Measurements from ENCODE around the gene ST6GALNAC5.

The ST6GALNAC5 gene

GRCh38 chr1:77044133-77044849 is 177.0 kb downstream of the ST6GALNAC5 start:
- DNase-seq: no peak
- H3K23ac ChIP-seq (ENCODE audit: low read length in 2 of 2): no peak overlapping the region
- H4K91ac ChIP-seq (ENCODE audit: low read length): no peak overlapping the region
- H2BK120ac ChIP-seq (ENCODE audit: low read depth, low read length): no peak overlapping the region
- no peaks in the 10 kb centered on the region for H3K79me1 ChIP-seq (replicated peaks; ENCODE audit: low read length, poor library complexity, severe bottlenecking)
- H2AFZ ChIP-seq (ENCODE audit: low read depth, low read length): no peak overlapping the region
- no peaks in the 10 kb centered on the region for H3K36me3 ChIP-seq (ENCODE audit: control insufficient read depth in 1 of 2, insufficient read depth in 2 of 2, low read depth in 1 of 2, low read length in 2 of 2)
- H2BK15ac ChIP-seq (ENCODE audit: low read depth, poor library complexity, severe bottlenecking): no peak overlapping the region
- H2BK5ac ChIP-seq (ENCODE audit: low read depth, low read length, poor library complexity, severe bottlenecking): no peak overlapping the region
- no peak overlapping the region for H3K18ac ChIP-seq (ENCODE audit: low read depth in 1 of 2, low read length in 2 of 2)
- no peak overlapping the region for H2AK5ac ChIP-seq (ENCODE audit: low read length, severe bottlenecking)
- no peak overlapping the region for H3K4ac ChIP-seq (ENCODE audit: low read depth in 1 of 2, low read length in 2 of 2)
- H4K8ac ChIP-seq (ENCODE audit: low read length): no peak overlapping the region
- no peak overlapping the region for H2BK12ac ChIP-seq (ENCODE audit: low read length in 2 of 2)
- H3K27ac ChIP-seq (ENCODE audit: low read length, poor library complexity, severe bottlenecking): no peak overlapping the region
- H3K9ac ChIP-seq (ENCODE audit: low read length): no peak overlapping the region
- no peaks in the 10 kb centered on the region for H3K4me1 ChIP-seq (ENCODE audit: control insufficient read depth, insufficient read depth, low read depth, low read length)
- H3K27me3 ChIP-seq (ENCODE audit: control insufficient read depth in 1 of 2, insufficient read depth in 1 of 2, low read length in 2 of 2): peaks cover 5 to 11% of the 10 kb centered on the region in 2 experiments
- H3K4me3 ChIP-seq (ENCODE audit: insufficient read depth in 1 of 2, low read depth in 1 of 2, low read length in 2 of 2): no peak overlapping the region
- H3K9me3 ChIP-seq (ENCODE audit: control insufficient read depth, low read length): no peaks in the 10 kb centered on the region
- 91% methylated on average over 20 of the region's 20 CpGs for WGBS
- H3K14ac ChIP-seq (ENCODE audit: low read length in 2 of 2): no peak overlapping the region
- no peak overlapping the region for H3K4me2 ChIP-seq (ENCODE audit: low read length, poor library complexity, severe bottlenecking)

DNA sequence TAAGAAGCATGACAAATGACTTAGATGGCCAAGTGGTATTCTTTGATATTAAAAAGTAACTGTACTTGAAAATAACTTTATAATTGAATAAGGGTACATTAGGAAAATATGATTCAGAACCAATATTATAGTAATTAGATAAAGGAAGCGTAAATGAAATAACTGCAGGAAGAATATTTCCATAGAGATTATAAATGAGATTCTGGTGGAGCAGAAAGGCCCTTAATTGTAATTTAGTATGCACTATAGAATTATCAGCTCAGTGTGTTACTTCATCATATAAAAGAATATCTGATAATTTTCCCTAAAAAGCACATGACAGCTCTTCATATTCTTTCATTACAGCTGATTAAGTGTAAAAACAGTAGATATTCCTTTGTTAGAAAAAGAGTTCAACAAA is 180.3 kb downstream of the ST6GALNAC5 start:
- Histone ChIP-seq H2BK120ac (ENCODE audit: low read depth, low read length) (no peak overlapping the region), H3K23ac (ENCODE audit: low read length in 2 of 2) (no peak overlapping the region)
- no CpG with 5 or more reads among the region's 1 CpG for WGBS

DNA sequence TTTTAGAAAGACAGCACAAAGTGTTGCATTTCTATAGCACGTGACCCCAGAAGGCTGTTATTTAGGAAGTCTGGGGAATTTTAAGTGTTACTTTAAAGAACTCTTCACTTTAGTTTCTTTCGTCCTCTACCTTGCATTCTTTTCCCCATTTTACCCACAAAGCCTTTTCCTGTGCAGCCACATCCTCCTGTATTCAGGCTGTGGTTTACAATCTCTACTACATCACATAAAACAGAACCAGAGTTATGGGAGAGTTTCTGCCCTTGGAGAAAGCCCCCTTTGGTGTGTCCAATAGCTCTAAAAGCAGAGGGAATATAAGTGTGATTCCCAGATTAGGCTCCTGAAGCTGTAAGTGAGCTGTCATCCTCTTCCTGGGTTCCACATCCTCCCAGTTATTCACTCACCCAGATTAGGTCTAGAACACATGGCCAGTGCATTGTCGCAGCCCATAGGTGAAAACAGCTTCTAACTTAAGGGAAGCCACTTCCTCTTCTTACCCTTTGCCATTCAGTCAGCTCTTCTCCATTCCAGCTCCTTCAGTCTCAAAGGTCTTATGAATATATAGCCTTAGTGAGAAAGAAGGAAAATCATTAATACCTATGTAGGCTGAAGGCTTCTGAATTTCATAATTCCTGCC is 180.8 kb downstream of the ST6GALNAC5 start:
- Histone ChIP-seq H2BK12ac (ENCODE audit: low read length in 2 of 2) (no peak overlapping the region), H3K9ac (ENCODE audit: low read length) (no peak overlapping the region), H2AFZ (ENCODE audit: low read depth, low read length) (no peak overlapping the region), H3K4ac (ENCODE audit: low read depth in 1 of 2, low read length in 2 of 2) (no peak overlapping the region), H2AK5ac (ENCODE audit: low read length, severe bottlenecking) (no peak overlapping the region), H3K23ac (ENCODE audit: low read length in 2 of 2) (no peak overlapping the region), H3K27me3 (ENCODE audit: control insufficient read depth in 1 of 2, insufficient read depth in 1 of 2, low read length in 2 of 2) (peaks cover 7 to 11% of the 10 kb centered on the region in 2 experiments), H2BK5ac (ENCODE audit: low read depth, low read length, poor library complexity, severe bottlenecking) (no peak overlapping the region), H3K18ac (ENCODE audit: low read depth in 1 of 2, low read length in 2 of 2) (no peak overlapping the region), H3K14ac (ENCODE audit: low read length in 2 of 2) (no peak overlapping the region), H3K79me1 (replicated peaks; ENCODE audit: low read length, poor library complexity, severe bottlenecking) (no peaks in the 10 kb centered on the region), H3K9me3 (ENCODE audit: control insufficient read depth, low read length) (no peaks in the 10 kb centered on the region), H2BK120ac (ENCODE audit: low read depth, low read length) (no peak overlapping the region), H4K8ac (ENCODE audit: low read length) (no peak overlapping the region), H3K36me3 (ENCODE audit: control insufficient read depth in 1 of 2, insufficient read depth in 2 of 2, low read depth in 1 of 2, low read length in 2 of 2) (no peaks in the 10 kb centered on the region), H3K4me2 (ENCODE audit: low read length, poor library complexity, severe bottlenecking) (no peak overlapping the region), H3K4me1 (ENCODE audit: control insufficient read depth, insufficient read depth, low read depth, low read length) (no peaks in the 10 kb centered on the region), H3K27ac (ENCODE audit: low read length, poor library complexity, severe bottlenecking) (no peak overlapping the region), H2BK15ac (ENCODE audit: low read depth, poor library complexity, severe bottlenecking) (no peak overlapping the region), H4K91ac (ENCODE audit: low read length) (no peak overlapping the region), H3K4me3 (ENCODE audit: insufficient read depth in 1 of 2, low read depth in 1 of 2, low read length in 2 of 2) (no peak overlapping the region)
- no peak for DNase-seq
- 78% methylated on average over 3 of the region's 3 CpGs for WGBS

More for the DNA sequence above, 180.3 kb downstream of the ST6GALNAC5 start:
- peaks cover 5 to 11% of the 10 kb centered on the region in 2 experiments for H3K27me3 ChIP-seq (ENCODE audit: control insufficient read depth in 1 of 2, insufficient read depth in 1 of 2, low read length in 2 of 2)
- no peak overlapping the region for H3K4me3 ChIP-seq (ENCODE audit: insufficient read depth in 1 of 2, low read depth in 1 of 2, low read length in 2 of 2)
- H3K36me3 ChIP-seq (ENCODE audit: control insufficient read depth in 1 of 2, insufficient read depth in 2 of 2, low read depth in 1 of 2, low read length in 2 of 2): no peaks in the 10 kb centered on the region
- DNase-seq: no peak
- H2BK5ac ChIP-seq (ENCODE audit: low read depth, low read length, poor library complexity, severe bottlenecking): no peak overlapping the region
- no peaks in the 10 kb centered on the region for H3K4me1 ChIP-seq (ENCODE audit: control insufficient read depth, insufficient read depth, low read depth, low read length)
- H4K8ac ChIP-seq (ENCODE audit: low read length): no peak overlapping the region
- H3K9me3 ChIP-seq (ENCODE audit: control insufficient read depth, low read length): no peaks in the 10 kb centered on the region
- H4K91ac ChIP-seq (ENCODE audit: low read length): no peak overlapping the region
- no peaks in the 10 kb centered on the region for H3K79me1 ChIP-seq (replicated peaks; ENCODE audit: low read length, poor library complexity, severe bottlenecking)
- no peak overlapping the region for H3K18ac ChIP-seq (ENCODE audit: low read depth in 1 of 2, low read length in 2 of 2)
- H2BK12ac ChIP-seq (ENCODE audit: low read length in 2 of 2): no peak overlapping the region
- no peak overlapping the region for H2AFZ ChIP-seq (ENCODE audit: low read depth, low read length)
- H3K14ac ChIP-seq (ENCODE audit: low read length in 2 of 2): no peak overlapping the region
- no peak overlapping the region for H3K27ac ChIP-seq (ENCODE audit: low read length, poor library complexity, severe bottlenecking)
- H3K4me2 ChIP-seq (ENCODE audit: low read length, poor library complexity, severe bottlenecking): no peak overlapping the region
- H3K9ac ChIP-seq (ENCODE audit: low read length): no peak overlapping the region
- no peak overlapping the region for H3K4ac ChIP-seq (ENCODE audit: low read depth in 1 of 2, low read length in 2 of 2)
- H2BK15ac ChIP-seq (ENCODE audit: low read depth, poor library complexity, severe bottlenecking): no peak overlapping the region
- no peak overlapping the region for H2AK5ac ChIP-seq (ENCODE audit: low read length, severe bottlenecking)

GRCh38 chr1:77048615-77049005 is 181.3 kb downstream of the ST6GALNAC5 start:
- no peaks in the 10 kb centered on the region for H3K36me3 ChIP-seq (ENCODE audit: control insufficient read depth in 1 of 2, insufficient read depth in 2 of 2, low read depth in 1 of 2, low read length in 2 of 2)
- no peak overlapping the region for H2AK5ac ChIP-seq (ENCODE audit: low read length, severe bottlenecking)
- H4K8ac ChIP-seq (ENCODE audit: low read length): no peak overlapping the region
- H3K4me2 ChIP-seq (ENCODE audit: low read length, poor library complexity, severe bottlenecking): no peak overlapping the region
- no peak overlapping the region for H2BK15ac ChIP-seq (ENCODE audit: low read depth, poor library complexity, severe bottlenecking)
- H3K23ac ChIP-seq (ENCODE audit: low read length in 2 of 2): no peak overlapping the region
- H4K91ac ChIP-seq (ENCODE audit: low read length): no peak overlapping the region
- H3K14ac ChIP-seq (ENCODE audit: low read length in 2 of 2): no peak overlapping the region
- WGBS: 80% methylated on average over 1 of the region's 1 CpG
- H3K79me1 ChIP-seq (replicated peaks; ENCODE audit: low read length, poor library complexity, severe bottlenecking): no peaks in the 10 kb centered on the region
- H3K27ac ChIP-seq (ENCODE audit: low read length, poor library complexity, severe bottlenecking): no peak overlapping the region
- H2AFZ ChIP-seq (ENCODE audit: low read depth, low read length): no peak overlapping the region
- H3K4me3 ChIP-seq (ENCODE audit: insufficient read depth in 1 of 2, low read depth in 1 of 2, low read length in 2 of 2): no peak overlapping the region
- no peak overlapping the region for H3K4ac ChIP-seq (ENCODE audit: low read depth in 1 of 2, low read length in 2 of 2)
- DNase-seq: no peak
- H3K18ac ChIP-seq (ENCODE audit: low read depth in 1 of 2, low read length in 2 of 2): no peak overlapping the region
- H2BK120ac ChIP-seq (ENCODE audit: low read depth, low read length): no peak overlapping the region
- H3K9me3 ChIP-seq (ENCODE audit: control insufficient read depth, low read length): no peaks in the 10 kb centered on the region
- H2BK5ac ChIP-seq (ENCODE audit: low read depth, low read length, poor library complexity, severe bottlenecking): no peak overlapping the region
- no peak overlapping the region for H2BK12ac ChIP-seq (ENCODE audit: low read length in 2 of 2)
- H3K4me1 ChIP-seq (ENCODE audit: control insufficient read depth, insufficient read depth, low read depth, low read length): no peaks in the 10 kb centered on the region
- no peak overlapping the region for H3K9ac ChIP-seq (ENCODE audit: low read length)
- H3K27me3 ChIP-seq (ENCODE audit: control insufficient read depth in 1 of 2, insufficient read depth in 1 of 2, low read length in 2 of 2): peaks cover 10 to 11% of the 10 kb centered on the region in 2 experiments
